HG02970 (cell line): ENCODE measurements around the gene KCNK10.

Experiments used
- ATAC-seq: cut with Tn5 transposase; IDR thresholded peaks from one replicate; pipeline ENCODE4 v1.9.1; 2021; ENCODE audit warnings: mild to moderate bottlenecking, moderate library complexity, moderate number of reproducible peaks; ENCODE audit not compliant: unreplicated experiment, low FRiP score

The KCNK10 gene

GRCh38 chr14:88140874-88141273, 182.2 kb downstream of the KCNK10 start:
- no peak for ATAC-seq

GRCh38 chr14:88137327-88137726, 185.7 kb downstream of the KCNK10 start:
- no peak for ATAC-seq
